ENCODE data around the gene ARFGAP1. TPM values are rescaled to one million over a fixed set of nuclear protein-coding genes. Genes with fewer than 3 reads are reported as not detected.

The ARFGAP1 gene
- total RNA-seq, 4 donors from 2014 or later, result 70.7 to 75.7 (median 72.7) TPM

GRCh38 chr20:63293456-63293855 lies 20.8 kb downstream of the ARFGAP1 start:
- 43% methylated on average over 8 of the region's 11 CpGs; no CpG with 5 or more reads in 1 of the 2 donors for WGBS, 2 donors
- TF ChIP-seq CTCF (IDR thresholded peaks at IDR 0.05), result no peak
- no peak for TF ChIP-seq POLR2A (IDR thresholded peaks at IDR 0.05)

GRCh38 chr20:63293871-63294535 lies 21.4 kb downstream of the ARFGAP1 start:
- Histone ChIP-seq H3K4me1 (no peaks in the 10 kb centered on the region), H3K9me3 (no peaks in the 10 kb centered on the region), H3K27ac (no peak overlapping the region), H3K4me3 (replicated peaks in 1 of 3) (no peak overlapping the region), H3K36me3 (peaks cover 0 to under 1% of the 10 kb centered on the region in 2 donors), H3K27me3 (no peaks in the 10 kb centered on the region)
- 73 to 78% methylated on average over 9 to 14 of the region's 22 CpGs for WGBS, 2 donors
- DNase-seq, result no peak
- intact Hi-C loops (cut with DNase I), result no loop called here
- TF ChIP-seq CTCF (IDR thresholded peaks at IDR 0.05) (no peak), POLR2A (IDR thresholded peaks at IDR 0.05) (no peak)

More at GRCh38 chr20:63293456-63293855, 20.8 kb downstream of the ARFGAP1 start:
- Histone ChIP-seq H3K36me3 (peaks cover 0 to 6% of the 10 kb centered on the region in 2 donors), H3K4me1 (no peaks in the 10 kb centered on the region), H3K9me3 (no peaks in the 10 kb centered on the region), H3K27me3 (no peaks in the 10 kb centered on the region), H3K4me3 (replicated peaks in 1 of 3) (no peak overlapping the region), H3K27ac (no peak overlapping the region)
- DNase-seq, result no peak
- intact Hi-C loops (cut with DNase I), result no loop called here

- TF ChIP-seq POLR2A (IDR thresholded peaks at IDR 0.05), result no peak
- TF ChIP-seq CTCF (IDR thresholded peaks at IDR 0.05), result no peak
- WGBS, 2 donors, result 84 to 90% methylated on average over 5 to 12 of the region's 12 CpGs
- intact Hi-C loops (cut with DNase I), result no loop called here
- Histone ChIP-seq H3K27ac (no peak overlapping the region), H3K36me3 (no peaks in the 10 kb centered on the region), H3K4me1 (no peaks in the 10 kb centered on the region), H3K4me3 (replicated peaks in 1 of 3) (no peak overlapping the region), H3K9me3 (no peaks in the 10 kb centered on the region), H3K27me3 (no peaks in the 10 kb centered on the region)
- DNase-seq, result no peak
Observed at GRCh38 chr20:63294536-63294900, 21.9 kb downstream of the ARFGAP1 start.

GRCh38 chr20:63295018-63295417 lies 22.4 kb downstream of the ARFGAP1 start:
- 52 to 53% methylated on average over 17 to 19 of the region's 19 CpGs for WGBS, 2 donors
- Histone ChIP-seq H3K9me3 (no peaks in the 10 kb centered on the region), H3K4me1 (no peaks in the 10 kb centered on the region), H3K27me3 (no peaks in the 10 kb centered on the region), H3K27ac (no peak overlapping the region), H3K36me3 (no peaks in the 10 kb centered on the region), H3K4me3 (replicated peaks in 1 of 3) (no peak overlapping the region)
- TF ChIP-seq POLR2A (IDR thresholded peaks at IDR 0.05), result no peak
- TF ChIP-seq CTCF (IDR thresholded peaks at IDR 0.05), result no peak
- intact Hi-C loops (cut with DNase I), result no loop called here
- no peak for DNase-seq

- TF ChIP-seq POLR2A (IDR thresholded peaks at IDR 0.05) (no peak), CTCF (IDR thresholded peaks at IDR 0.05) (no peak)
- 30 to 38% methylated on average over 15 to 17 of the region's 17 CpGs for WGBS, 2 donors
- Histone ChIP-seq H3K27ac (no peak overlapping the region), H3K36me3 (no peaks in the 10 kb centered on the region), H3K9me3 (no peaks in the 10 kb centered on the region), H3K27me3 (no peaks in the 10 kb centered on the region), H3K4me1 (no peaks in the 10 kb centered on the region), H3K4me3 (replicated peaks in 1 of 3) (no peak overlapping the region)
- intact Hi-C loops (cut with DNase I), result no loop called here
- no peak for DNase-seq
Observed at GRCh38 chr20:63295422-63295821, 22.8 kb downstream of the ARFGAP1 start.
